ENCODE data around the gene LNX2.

Gene LNX2

GRCh38 chr13:27533155-27533643 lies 87.1 kb downstream of the LNX2 start (continued):
- TF ChIP-seq, protein P1, sequence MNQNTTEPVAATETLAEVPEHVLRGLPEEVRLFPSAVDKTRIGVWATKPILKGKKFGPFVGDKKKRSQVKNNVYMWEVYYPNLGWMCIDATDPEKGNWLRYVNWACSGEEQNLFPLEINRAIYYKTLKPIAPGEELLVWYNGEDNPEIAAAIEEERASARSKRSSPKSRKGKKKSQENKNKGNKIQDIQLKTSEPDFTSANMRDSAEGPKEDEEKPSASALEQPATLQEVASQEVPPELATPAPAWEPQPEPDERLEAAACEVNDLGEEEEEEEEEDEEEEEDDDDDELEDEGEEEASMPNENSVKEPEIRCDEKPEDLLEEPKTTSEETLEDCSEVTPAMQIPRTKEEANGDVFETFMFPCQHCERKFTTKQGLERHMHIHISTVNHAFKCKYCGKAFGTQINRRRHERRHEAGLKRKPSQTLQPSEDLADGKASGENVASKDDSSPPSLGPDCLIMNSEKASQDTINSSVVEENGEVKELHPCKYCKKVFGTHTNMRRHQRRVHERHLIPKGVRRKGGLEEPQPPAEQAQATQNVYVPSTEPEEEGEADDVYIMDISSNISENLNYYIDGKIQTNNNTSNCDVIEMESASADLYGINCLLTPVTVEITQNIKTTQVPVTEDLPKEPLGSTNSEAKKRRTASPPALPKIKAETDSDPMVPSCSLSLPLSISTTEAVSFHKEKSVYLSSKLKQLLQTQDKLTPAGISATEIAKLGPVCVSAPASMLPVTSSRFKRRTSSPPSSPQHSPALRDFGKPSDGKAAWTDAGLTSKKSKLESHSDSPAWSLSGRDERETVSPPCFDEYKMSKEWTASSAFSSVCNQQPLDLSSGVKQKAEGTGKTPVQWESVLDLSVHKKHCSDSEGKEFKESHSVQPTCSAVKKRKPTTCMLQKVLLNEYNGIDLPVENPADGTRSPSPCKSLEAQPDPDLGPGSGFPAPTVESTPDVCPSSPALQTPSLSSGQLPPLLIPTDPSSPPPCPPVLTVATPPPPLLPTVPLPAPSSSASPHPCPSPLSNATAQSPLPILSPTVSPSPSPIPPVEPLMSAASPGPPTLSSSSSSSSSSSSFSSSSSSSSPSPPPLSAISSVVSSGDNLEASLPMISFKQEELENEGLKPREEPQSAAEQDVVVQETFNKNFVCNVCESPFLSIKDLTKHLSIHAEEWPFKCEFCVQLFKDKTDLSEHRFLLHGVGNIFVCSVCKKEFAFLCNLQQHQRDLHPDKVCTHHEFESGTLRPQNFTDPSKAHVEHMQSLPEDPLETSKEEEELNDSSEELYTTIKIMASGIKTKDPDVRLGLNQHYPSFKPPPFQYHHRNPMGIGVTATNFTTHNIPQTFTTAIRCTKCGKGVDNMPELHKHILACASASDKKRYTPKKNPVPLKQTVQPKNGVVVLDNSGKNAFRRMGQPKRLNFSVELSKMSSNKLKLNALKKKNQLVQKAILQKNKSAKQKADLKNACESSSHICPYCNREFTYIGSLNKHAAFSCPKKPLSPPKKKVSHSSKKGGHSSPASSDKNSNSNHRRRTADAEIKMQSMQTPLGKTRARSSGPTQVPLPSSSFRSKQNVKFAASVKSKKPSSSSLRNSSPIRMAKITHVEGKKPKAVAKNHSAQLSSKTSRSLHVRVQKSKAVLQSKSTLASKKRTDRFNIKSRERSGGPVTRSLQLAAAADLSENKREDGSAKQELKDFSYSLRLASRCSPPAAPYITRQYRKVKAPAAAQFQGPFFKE (tag by site-specific recombination; IDR thresholded peaks at IDR 0.05; ENCODE audit: borderline replicate concordance), result no peak
- TF ChIP-seq ZNF776 (tag by site-specific recombination; IDR thresholded peaks at IDR 0.05; ENCODE audit: borderline replicate concordance) (no peak), ZNF16 (tag by site-specific recombination; IDR thresholded peaks at IDR 0.05; ENCODE audit: low read depth) (no peak), OSR2 (tag by site-specific recombination; IDR thresholded peaks at IDR 0.05) (no peak), ZNF513 (tag by site-specific recombination; IDR thresholded peaks at IDR 0.05) (no peak), ZNF639 (tag by site-specific recombination; IDR thresholded peaks at IDR 0.05) (no peak), ZNF184 (tag by site-specific recombination; IDR thresholded peaks at IDR 0.05) (no peak), ZNF223 (tag by site-specific recombination; IDR thresholded peaks at IDR 0.05) (no peak), INSM2 (tag by site-specific recombination; IDR thresholded peaks at IDR 0.05) (no peak), WT1 (tag by site-specific recombination; IDR thresholded peaks at IDR 0.05) (no peak), ZNF473 (tag by site-specific recombination; IDR thresholded peaks at IDR 0.05) (no peak), ZNF549 (tag by site-specific recombination; IDR thresholded peaks at IDR 0.05) (no peak), ZNF221 (tag by site-specific recombination; IDR thresholded peaks at IDR 0.05; ENCODE audit: borderline replicate concordance) (no peak), ZNF660 (tag by site-specific recombination; IDR thresholded peaks at IDR 0.05) (0 out of 2 replicates have a peak, but pooled peaks have one; percentile 22), ZFP37 (tag by site-specific recombination; IDR thresholded peaks at IDR 0.05) (0 out of 2 replicates have a peak, but pooled peaks have one; percentile 28), ZBTB48 (tag by site-specific recombination; IDR thresholded peaks at IDR 0.05) (peak; percentile 53; the same call in 1 of the 2 replicates), MEIS1 (CRISPR knock-in tag; IDR thresholded peaks at IDR 0.05; ENCODE audit: borderline replicate concordance) (no peak), IKZF3 (tag by site-specific recombination; IDR thresholded peaks at IDR 0.05) (no peak), ZNF426 (tag by site-specific recombination; IDR thresholded peaks at IDR 0.05) (no peak), SALL2 (tag by site-specific recombination; IDR thresholded peaks at IDR 0.05; ENCODE audit: borderline replicate concordance) (no peak), ZNF214 (tag by site-specific recombination; IDR thresholded peaks at IDR 0.05; ENCODE audit: borderline replicate concordance) (no peak), KLF7 (tag by site-specific recombination; IDR thresholded peaks at IDR 0.05; ENCODE audit: borderline replicate concordance) (no peak), ZNF157 (tag by site-specific recombination; IDR thresholded peaks at IDR 0.05) (no peak), ZNF311 (tag by site-specific recombination; IDR thresholded peaks at IDR 0.05; ENCODE audit: borderline replicate concordance) (no peak)
- TF ChIP-seq, protein P2, sequence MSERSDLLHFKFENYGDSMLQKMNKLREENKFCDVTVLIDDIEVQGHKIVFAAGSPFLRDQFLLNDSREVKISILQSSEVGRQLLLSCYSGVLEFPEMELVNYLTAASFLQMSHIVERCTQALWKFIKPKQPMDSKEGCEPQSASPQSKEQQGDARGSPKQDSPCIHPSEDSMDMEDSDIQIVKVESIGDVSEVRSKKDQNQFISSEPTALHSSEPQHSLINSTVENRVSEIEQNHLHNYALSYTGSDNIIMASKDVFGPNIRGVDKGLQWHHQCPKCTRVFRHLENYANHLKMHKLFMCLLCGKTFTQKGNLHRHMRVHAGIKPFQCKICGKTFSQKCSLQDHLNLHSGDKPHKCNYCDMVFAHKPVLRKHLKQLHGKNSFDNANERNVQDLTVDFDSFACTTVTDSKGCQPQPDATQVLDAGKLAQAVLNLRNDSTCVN (tag by site-specific recombination; optimal IDR thresholded peaks at IDR 0.05), result no peak
- TF ChIP-seq, protein P3, sequence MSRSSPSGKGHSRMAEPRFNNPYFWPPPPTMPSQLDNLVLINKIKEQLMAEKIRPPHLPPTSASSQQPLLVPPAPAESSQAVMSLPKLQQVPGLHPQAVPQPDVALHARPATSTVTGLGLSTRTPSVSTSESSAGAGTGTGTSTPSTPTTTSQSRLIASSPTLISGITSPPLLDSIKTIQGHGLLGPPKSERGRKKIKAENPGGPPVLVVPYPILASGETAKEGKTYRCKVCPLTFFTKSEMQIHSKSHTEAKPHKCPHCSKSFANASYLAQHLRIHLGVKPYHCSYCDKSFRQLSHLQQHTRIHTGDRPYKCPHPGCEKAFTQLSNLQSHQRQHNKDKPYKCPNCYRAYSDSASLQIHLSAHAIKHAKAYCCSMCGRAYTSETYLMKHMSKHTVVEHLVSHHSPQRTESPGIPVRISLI (tag by site-specific recombination; IDR thresholded peaks at IDR 0.05), result no peak
- TF ChIP-seq, protein P4, sequence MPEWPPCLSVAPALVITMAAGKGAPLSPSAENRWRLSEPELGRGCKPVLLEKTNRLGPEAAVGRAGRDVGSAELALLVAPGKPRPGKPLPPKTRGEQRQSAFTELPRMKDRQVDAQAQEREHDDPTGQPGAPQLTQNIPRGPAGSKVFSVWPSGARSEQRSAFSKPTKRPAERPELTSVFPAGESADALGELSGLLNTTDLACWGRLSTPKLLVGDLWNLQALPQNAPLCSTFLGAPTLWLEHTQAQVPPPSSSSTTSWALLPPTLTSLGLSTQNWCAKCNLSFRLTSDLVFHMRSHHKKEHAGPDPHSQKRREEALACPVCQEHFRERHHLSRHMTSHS (tag by site-specific recombination; IDR thresholded peaks at IDR 0.05), result no peak

Data from HEK293 (cell line).